Measurements from ENCODE around the gene FAH. TPM values are rescaled to one million over a fixed set of nuclear protein-coding genes. Genes with fewer than 3 reads are reported as not detected.
A peak's percentile ranks its signal among the peaks of the same experiment; 100 is the strongest.

The FAH gene
- total and polyA plus RNA-seq, 2 experiments from 2014 or later: 24.9 to 28.8 TPM

DNA sequence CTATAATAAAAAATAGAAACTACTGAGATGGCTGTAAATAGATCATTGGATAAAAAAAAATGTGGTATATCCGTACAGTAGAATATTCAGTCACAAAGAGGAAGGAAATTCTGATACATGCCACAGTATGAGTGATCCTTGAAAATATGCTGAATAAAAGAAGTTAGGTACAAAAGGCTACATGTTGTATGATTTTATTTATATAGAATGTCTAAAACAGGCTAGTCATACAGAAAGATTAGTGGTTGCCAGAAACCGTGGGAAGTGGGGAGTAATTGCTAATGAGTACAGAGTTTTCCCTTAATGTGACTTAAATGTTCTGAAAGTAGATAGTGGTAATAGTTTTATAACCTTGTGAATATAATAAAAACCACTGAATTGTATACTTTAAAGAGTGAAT lies 24.9 kb upstream of the FAH start:
- Histone ChIP-seq H3K79me2 (ENCODE audit: insufficient read depth) (peaks cover 15% of the 10 kb centered on the region), H4K20me1 (ENCODE audit: insufficient read depth) (no peaks in the 10 kb centered on the region), H3K9me3 (ENCODE audit: low read depth) (no peaks in the 10 kb centered on the region), H3K9ac (no peak overlapping the region), H3K4me1 (ENCODE audit: insufficient read depth) (no peaks in the 10 kb centered on the region), H3F3A (ENCODE audit: insufficient read depth) (no peaks in the 10 kb centered on the region), H3K9me2 (ENCODE audit: insufficient read depth) (no peaks in the 10 kb centered on the region), H3K36me3 (ENCODE audit: low read depth) (peaks cover 32% of the 10 kb centered on the region; the same call in 1 of the 2 replicates), H2AFZ (no peak overlapping the region), H3K4me3 (no peak overlapping the region), H3K27me3 (replicated peaks; ENCODE audit: insufficient read depth) (no peaks in the 10 kb centered on the region), H3K4me2 (ENCODE audit: unreplicated experiment) (no peak overlapping the region), H3K27ac (no peak overlapping the region)
- DNase-seq: peak; percentile 30
- no peak for TF ChIP-seq EZH2 (IDR thresholded peaks at IDR 0.05; ENCODE audit: insufficient read depth, poor library complexity, severe bottlenecking)
- no peak for TF ChIP-seq EZH2phosphoT487 (IDR thresholded peaks at IDR 0.05; ENCODE audit: insufficient read depth, low read depth)
- in situ Hi-C loops (cut with MboI): no loop called here
- 56 to 68% methylated on average over 2 of the region's 2 CpGs for WGBS, 2 experiments (ENCODE audit: low coverage in 1 of 2, low lambda C conversion rate in 2 of 2, missing lambda C conversion rate in 2 of 2)

DNA sequence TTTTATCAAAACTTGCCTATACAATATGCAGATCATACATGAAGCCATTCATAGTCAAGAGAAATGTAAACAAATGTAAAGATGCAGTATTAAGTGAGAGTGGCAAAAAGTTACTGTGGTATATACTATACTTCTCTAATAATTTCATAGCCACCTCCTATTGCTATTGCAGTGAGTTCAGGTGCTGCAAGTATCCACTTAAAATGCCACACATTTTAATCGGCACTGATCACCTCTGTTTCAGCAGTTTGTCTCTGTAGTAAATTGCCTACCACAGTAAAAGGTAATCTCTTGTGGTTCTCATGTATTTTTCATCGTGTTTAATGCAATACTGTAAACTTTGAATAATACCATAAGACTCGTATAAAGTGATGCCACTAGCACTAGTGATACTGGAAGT lies 20.4 kb upstream of the FAH start:
- Histone ChIP-seq H3K27ac (no peak overlapping the region), H4K20me1 (ENCODE audit: insufficient read depth) (no peaks in the 10 kb centered on the region), H3K4me3 (no peak overlapping the region), H2AFZ (no peak overlapping the region), H3F3A (ENCODE audit: insufficient read depth) (no peaks in the 10 kb centered on the region), H3K9ac (no peak overlapping the region), H3K9me2 (ENCODE audit: insufficient read depth) (no peaks in the 10 kb centered on the region), H3K9me3 (ENCODE audit: low read depth) (no peaks in the 10 kb centered on the region), H3K36me3 (ENCODE audit: low read depth) (peaks cover 19% of the 10 kb centered on the region; the same call in 1 of the 2 replicates), H3K4me1 (ENCODE audit: insufficient read depth) (no peaks in the 10 kb centered on the region), H3K27me3 (replicated peaks; ENCODE audit: insufficient read depth) (no peaks in the 10 kb centered on the region), H3K79me2 (ENCODE audit: insufficient read depth) (no peaks in the 10 kb centered on the region), H3K4me2 (ENCODE audit: unreplicated experiment) (no peak overlapping the region)
- DNase-seq: no peak
- in situ Hi-C loops (cut with MboI): no loop called here
- TF ChIP-seq EZH2phosphoT487 (IDR thresholded peaks at IDR 0.05; ENCODE audit: insufficient read depth, low read depth) (no peak), EZH2 (IDR thresholded peaks at IDR 0.05; ENCODE audit: insufficient read depth, poor library complexity, severe bottlenecking) (no peak)
- 93 to 97% methylated on average over 3 of the region's 3 CpGs for WGBS, 2 experiments (ENCODE audit: low coverage in 1 of 2, low lambda C conversion rate in 2 of 2, missing lambda C conversion rate in 2 of 2)

DNA sequence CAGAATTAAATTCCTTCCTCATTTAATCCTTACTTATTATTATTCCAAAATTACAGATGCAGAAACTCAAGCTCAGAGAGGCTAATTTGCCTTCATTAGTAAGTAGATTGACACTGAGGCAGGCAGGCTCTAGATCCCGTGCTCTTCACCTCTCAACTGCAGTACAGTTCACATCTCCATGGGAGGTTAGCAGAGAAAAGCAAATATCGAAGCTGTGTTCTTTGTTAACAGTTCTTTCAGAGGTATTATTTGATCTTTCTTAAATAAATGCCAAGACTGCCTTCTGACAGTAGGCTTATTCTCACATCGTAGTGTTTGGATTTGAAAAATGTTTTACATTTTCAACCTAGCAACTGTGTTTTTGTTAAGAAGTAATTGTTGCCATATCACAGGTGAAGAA lies 15.9 kb upstream of the FAH start:
- DNase-seq: no peak
- TF ChIP-seq EZH2 (IDR thresholded peaks at IDR 0.05; ENCODE audit: insufficient read depth, poor library complexity, severe bottlenecking): no peak
- TF ChIP-seq EZH2phosphoT487 (IDR thresholded peaks at IDR 0.05; ENCODE audit: insufficient read depth, low read depth): no peak
- 84 to 92% methylated on average over 3 of the region's 3 CpGs for WGBS, 2 experiments (ENCODE audit: low coverage in 1 of 2, low lambda C conversion rate in 2 of 2, missing lambda C conversion rate in 2 of 2)
- H3K4me2 ChIP-seq (ENCODE audit: unreplicated experiment): no peak overlapping the region
- H3K9me2 ChIP-seq (ENCODE audit: insufficient read depth): no peaks in the 10 kb centered on the region
- in situ Hi-C loops (cut with MboI): no loop called here
- no peaks in the 10 kb centered on the region for H3K9me3 ChIP-seq (ENCODE audit: low read depth)
- H3K27ac ChIP-seq: no peak overlapping the region
- no peaks in the 10 kb centered on the region for H4K20me1 ChIP-seq (ENCODE audit: insufficient read depth)
- H3K4me1 ChIP-seq (ENCODE audit: insufficient read depth): no peaks in the 10 kb centered on the region
- H3F3A ChIP-seq (ENCODE audit: insufficient read depth): no peaks in the 10 kb centered on the region
- no peak overlapping the region for H2AFZ ChIP-seq
- H3K36me3 ChIP-seq (ENCODE audit: low read depth): peaks cover 23% of the 10 kb centered on the region; the same call in 1 of the 2 replicates
- H3K4me3 ChIP-seq: no peak overlapping the region
- no peaks in the 10 kb centered on the region for H3K79me2 ChIP-seq (ENCODE audit: insufficient read depth)
- no peaks in the 10 kb centered on the region for H3K27me3 ChIP-seq (replicated peaks; ENCODE audit: insufficient read depth)
- H3K9ac ChIP-seq: no peak overlapping the region

DNA sequence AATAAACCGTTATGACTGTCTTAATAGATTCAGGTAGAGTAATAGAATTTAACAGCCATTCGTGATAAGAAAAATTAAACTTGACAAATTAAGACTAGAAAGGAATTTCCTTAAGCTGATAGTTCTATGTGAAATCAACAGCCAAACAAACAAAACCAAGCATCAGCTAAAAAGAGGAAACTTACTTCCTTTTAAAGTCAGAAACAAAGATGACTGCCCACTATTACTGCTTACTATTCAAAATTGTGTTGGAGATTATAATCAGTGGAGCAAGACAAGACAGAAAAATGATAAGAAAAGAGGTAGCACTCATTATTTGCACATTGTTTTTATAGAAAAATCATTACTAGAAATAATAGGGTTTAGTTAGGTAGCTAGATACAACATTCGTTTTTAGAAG lies 13.8 kb upstream of the FAH start:
- H3K36me3 ChIP-seq (ENCODE audit: low read depth): 0 out of 2 replicates have a peak, but pooled peaks cover 22% of the 10 kb centered on the region
- in situ Hi-C loops (cut with MboI): no loop called here
- no peaks in the 10 kb centered on the region for H3K79me2 ChIP-seq (ENCODE audit: insufficient read depth)
- H3K4me3 ChIP-seq: no peak overlapping the region
- H2AFZ ChIP-seq: no peak overlapping the region
- H3K4me1 ChIP-seq (ENCODE audit: insufficient read depth): no peaks in the 10 kb centered on the region
- no peaks in the 10 kb centered on the region for H3K27me3 ChIP-seq (replicated peaks; ENCODE audit: insufficient read depth)
- 81 to 91% methylated on average over 3 of the region's 3 CpGs for WGBS, 2 experiments (ENCODE audit: low coverage in 1 of 2, low lambda C conversion rate in 2 of 2, missing lambda C conversion rate in 2 of 2)
- no peak overlapping the region for H3K27ac ChIP-seq
- TF ChIP-seq EZH2phosphoT487 (IDR thresholded peaks at IDR 0.05; ENCODE audit: insufficient read depth, low read depth): no peak
- TF ChIP-seq EZH2 (IDR thresholded peaks at IDR 0.05; ENCODE audit: insufficient read depth, poor library complexity, severe bottlenecking): no peak
- no peak overlapping the region for H3K9ac ChIP-seq
- no peaks in the 10 kb centered on the region for H4K20me1 ChIP-seq (ENCODE audit: insufficient read depth)
- H3K9me2 ChIP-seq (ENCODE audit: insufficient read depth): no peaks in the 10 kb centered on the region
- H3K4me2 ChIP-seq (ENCODE audit: unreplicated experiment): no peak overlapping the region
- H3K9me3 ChIP-seq (ENCODE audit: low read depth): no peaks in the 10 kb centered on the region
- no peaks in the 10 kb centered on the region for H3F3A ChIP-seq (ENCODE audit: insufficient read depth)
- no peak for DNase-seq

DNA sequence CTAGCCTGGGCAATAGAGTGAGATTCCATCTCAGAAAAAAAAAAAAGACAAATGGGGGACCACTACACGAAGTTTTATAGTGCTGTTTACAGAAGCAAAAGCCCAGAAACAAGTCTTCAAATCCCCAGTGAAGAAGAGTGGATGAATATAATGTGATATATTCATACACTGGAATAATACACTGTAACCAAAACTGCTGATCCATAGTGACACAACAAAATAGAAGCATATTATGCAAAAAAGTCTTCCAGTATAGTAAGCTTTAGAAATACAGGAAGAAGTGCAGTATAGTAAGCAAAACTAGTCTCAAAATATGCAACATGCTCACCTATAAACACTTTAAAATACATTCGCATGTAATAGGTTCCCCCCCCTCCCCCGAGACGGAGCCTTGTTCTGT lies 11.9 kb upstream of the FAH start:
- no peaks in the 10 kb centered on the region for H3F3A ChIP-seq (ENCODE audit: insufficient read depth)
- H3K79me2 ChIP-seq (ENCODE audit: insufficient read depth): no peaks in the 10 kb centered on the region
- H3K27ac ChIP-seq: no peak overlapping the region
- no peaks in the 10 kb centered on the region for H3K4me1 ChIP-seq (ENCODE audit: insufficient read depth)
- H2AFZ ChIP-seq: no peak overlapping the region
- no peak overlapping the region for H3K4me3 ChIP-seq
- no peaks in the 10 kb centered on the region for H3K9me3 ChIP-seq (ENCODE audit: low read depth)
- TF ChIP-seq EZH2phosphoT487 (IDR thresholded peaks at IDR 0.05; ENCODE audit: insufficient read depth, low read depth): no peak
- TF ChIP-seq EZH2 (IDR thresholded peaks at IDR 0.05; ENCODE audit: insufficient read depth, poor library complexity, severe bottlenecking): no peak
- no peaks in the 10 kb centered on the region for H3K9me2 ChIP-seq (ENCODE audit: insufficient read depth)
- no peak overlapping the region for H3K4me2 ChIP-seq (ENCODE audit: unreplicated experiment)
- WGBS, 2 experiments (ENCODE audit: low coverage in 1 of 2, low lambda C conversion rate in 2 of 2, missing lambda C conversion rate in 2 of 2): 98 to 100% methylated on average over 2 to 4 of the region's 4 CpGs
- DNase-seq: no peak
- H4K20me1 ChIP-seq (ENCODE audit: insufficient read depth): no peaks in the 10 kb centered on the region
- no peaks in the 10 kb centered on the region for H3K27me3 ChIP-seq (replicated peaks; ENCODE audit: insufficient read depth)
- H3K9ac ChIP-seq: no peak overlapping the region
- in situ Hi-C loops (cut with MboI): no loop called here
- H3K36me3 ChIP-seq (ENCODE audit: low read depth): 0 out of 2 replicates have a peak, but pooled peaks cover 16% of the 10 kb centered on the region
